NCI-H748 treated with DMSO at 0.1 percent for 48 hours (cell line): Measurements from ENCODE around the gene CYP21A2.
"Not testable (repeated sequence)": the region's sequence is repeated elsewhere in the genome, so short reads cannot be mapped to it uniquely, and the experiment has no call there.

Experiments
- DNase-seq: peaks from one replicate; lab custom pipeline; 2025; lab: John Stamatoyannopoulos, UW

Gene CYP21A2

GRCh38 chr6:32037598-32038524, at the start of gene CYP21A2:
Gene CYP21A2, plus strand, starts transcription at chr6:32038415. Its CDS starts 8 bp downstream, at chr6:32038423.
- not testable (repeated sequence) for DNase-seq

- DNase-seq, result not testable (repeated sequence)
These were observed 48.9 kb upstream of the CYP21A2 start for GRCh38 chr6:31989363-31989762.

- DNase-seq, result not testable (repeated sequence)
These were observed 43.8 kb upstream of the CYP21A2 start for GRCh38 chr6:31994421-31994820.

GRCh38 chr6:31996385-31996784, 41.8 kb upstream of the CYP21A2 start:
- DNase-seq, result not testable (repeated sequence)

GRCh38 chr6:32002546-32003268, 35.5 kb upstream of the CYP21A2 start:
- not testable (repeated sequence) for DNase-seq

GRCh38 chr6:32003301-32003700, 34.9 kb upstream of the CYP21A2 start:
- not testable (repeated sequence) for DNase-seq

- not testable (repeated sequence) for DNase-seq
These were observed 33.8 kb upstream of the CYP21A2 start for GRCh38 chr6:32004393-32004792.

GRCh38 chr6:32004864-32005537, 33.2 kb upstream of the CYP21A2 start:
- peak; percentile 10 for DNase-seq

- not testable (repeated sequence) for DNase-seq
These were observed 32.7 kb upstream of the CYP21A2 start for GRCh38 chr6:32005538-32005880.

GRCh38 chr6:32005991-32006529, 32.2 kb upstream of the CYP21A2 start:
- not testable (repeated sequence) for DNase-seq

- not testable (repeated sequence) for DNase-seq
These were observed 31.1 kb upstream of the CYP21A2 start for GRCh38 chr6:32007086-32007485.

GRCh38 chr6:32008037-32008436, 30.2 kb upstream of the CYP21A2 start:
- DNase-seq, result not testable (repeated sequence)

GRCh38 chr6:32008616-32009015, 29.6 kb upstream of the CYP21A2 start:
- not testable (repeated sequence) for DNase-seq

GRCh38 chr6:32009537-32009936, 28.7 kb upstream of the CYP21A2 start:
- DNase-seq, result not testable (repeated sequence)

GRCh38 chr6:32010856-32011530, 27.2 kb upstream of the CYP21A2 start:
- DNase-seq, result not testable (repeated sequence)

- not testable (repeated sequence) for DNase-seq
These were observed 25.1 kb upstream of the CYP21A2 start for GRCh38 chr6:32012941-32013617.

GRCh38 chr6:32013738-32014137, 24.5 kb upstream of the CYP21A2 start:
- DNase-seq, result not testable (repeated sequence)

- DNase-seq, result not testable (repeated sequence)
These were observed 23.7 kb upstream of the CYP21A2 start, which contains the start of gene C4B for GRCh38 chr6:32014547-32014946. Gene C4B, plus strand, starts transcription at chr6:32014795. Its CDS starts 51 bp downstream, at chr6:32014846.

- DNase-seq, result not testable (repeated sequence)
These were observed 16.1 kb upstream of the CYP21A2 start for GRCh38 chr6:32022100-32022499.

GRCh38 chr6:32028631-32029030, 9.6 kb upstream of the CYP21A2 start:
- DNase-seq, result not testable (repeated sequence)

GRCh38 chr6:32029553-32029952, 8.7 kb upstream of the CYP21A2 start:
- DNase-seq, result not testable (repeated sequence)
